OCI-LY1 (cell line): ENCODE measurements around the gene GPR108.

Experiments
- EZH2 ChIP-seq: fragments of 200-600 bp; sonication (generic), shearing (Covaris generic); IDR thresholded peaks from 2 replicates; pipeline ENCODE4 v1.8.0; 2017; ENCODE audit warnings: borderline replicate concordance, mixed run types, mild to moderate bottlenecking, antibody characterized with exemption, low read length, moderate library complexity, mixed read lengths
- TF ChIP-seq, protein P1 (sequence below): fragments of 200-600 bp; sonication (generic), shearing (Covaris generic); IDR thresholded peaks from 2 replicates; pipeline ENCODE4 v1.5.1; 2017; ENCODE audit warnings: mild to moderate bottlenecking, antibody characterized with exemption, low read length, moderate library complexity, mixed read lengths

DNA sequence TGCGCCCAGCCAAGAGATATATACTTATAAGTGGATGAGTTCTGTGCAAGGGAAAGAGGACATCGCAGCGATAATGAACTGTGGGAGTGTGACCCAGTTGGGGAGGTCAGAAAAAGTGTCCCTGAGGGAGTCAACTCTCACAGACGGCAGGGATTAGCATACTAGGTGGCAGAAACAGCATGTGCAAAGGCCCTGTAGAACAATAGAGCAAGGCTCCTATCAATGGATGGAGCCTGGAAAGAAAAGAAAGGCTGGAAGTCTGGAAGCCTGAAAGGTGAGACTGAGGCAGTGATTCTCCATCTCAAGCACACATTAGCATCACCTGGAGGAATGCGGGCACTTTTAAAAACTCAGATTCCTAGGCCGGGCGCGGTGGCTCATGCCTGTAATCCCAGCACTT is 46.0 kb downstream of the GPR108 start:
- TF ChIP-seq, protein P1, sequence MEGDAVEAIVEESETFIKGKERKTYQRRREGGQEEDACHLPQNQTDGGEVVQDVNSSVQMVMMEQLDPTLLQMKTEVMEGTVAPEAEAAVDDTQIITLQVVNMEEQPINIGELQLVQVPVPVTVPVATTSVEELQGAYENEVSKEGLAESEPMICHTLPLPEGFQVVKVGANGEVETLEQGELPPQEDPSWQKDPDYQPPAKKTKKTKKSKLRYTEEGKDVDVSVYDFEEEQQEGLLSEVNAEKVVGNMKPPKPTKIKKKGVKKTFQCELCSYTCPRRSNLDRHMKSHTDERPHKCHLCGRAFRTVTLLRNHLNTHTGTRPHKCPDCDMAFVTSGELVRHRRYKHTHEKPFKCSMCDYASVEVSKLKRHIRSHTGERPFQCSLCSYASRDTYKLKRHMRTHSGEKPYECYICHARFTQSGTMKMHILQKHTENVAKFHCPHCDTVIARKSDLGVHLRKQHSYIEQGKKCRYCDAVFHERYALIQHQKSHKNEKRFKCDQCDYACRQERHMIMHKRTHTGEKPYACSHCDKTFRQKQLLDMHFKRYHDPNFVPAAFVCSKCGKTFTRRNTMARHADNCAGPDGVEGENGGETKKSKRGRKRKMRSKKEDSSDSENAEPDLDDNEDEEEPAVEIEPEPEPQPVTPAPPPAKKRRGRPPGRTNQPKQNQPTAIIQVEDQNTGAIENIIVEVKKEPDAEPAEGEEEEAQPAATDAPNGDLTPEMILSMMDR = no peak
- no peak for TF ChIP-seq EZH2
